IMR-90 (cell line): ENCODE results near the gene SPTSSA.

ENCODE experiments used
- CTCF ChIP-seq: conservative IDR thresholded peaks from 2 replicates; pipeline ENCODE4 v1.5.1; 2012; ENCODE audit warnings: mild to moderate bottlenecking, low read depth, low read length, improper control_type of control experiment
- ELK1 ChIP-seq: fragments of 150-350 bp; IDR thresholded peaks from 2 replicates; pipeline ENCODE4 v1.6.1; 2016; ENCODE audit warnings: low read depth, mild to moderate bottlenecking, low read length, moderate library complexity, borderline replicate concordance
- FOS ChIP-seq: fragments of 150-350 bp; IDR thresholded peaks from 2 replicates; pipeline ENCODE4 v1.6.1; 2016; ENCODE audit warnings: low read depth, low read length
- MAZ ChIP-seq: IDR thresholded peaks from 2 replicates; pipeline ENCODE4 v1.6.1; 2012; ENCODE audit warnings: low read depth, mild to moderate bottlenecking, low read length, improper control_type of control experiment, moderate library complexity, borderline replicate concordance
- MXI1 ChIP-seq: IDR thresholded peaks from 2 replicates; pipeline ENCODE4 v1.6.1; 2012; ENCODE audit warnings: low read depth, mild to moderate bottlenecking, low read length, moderate library complexity, borderline replicate concordance
- POLR2A ChIP-seq: IDR thresholded peaks from 2 replicates; pipeline ENCODE4 v1.6.1; 2012; ENCODE audit warnings: mild to moderate bottlenecking, low read depth, low read length
- RFX5 ChIP-seq: IDR thresholded peaks from 2 replicates; pipeline ENCODE4 v1.8.0; 2012; ENCODE audit warnings: low read depth, mild to moderate bottlenecking, low read length, moderate library complexity
- SMC3 ChIP-seq: fragments of 150-350 bp; IDR thresholded peaks from 2 replicates; pipeline ENCODE4 v1.6.1; 2016; ENCODE audit warnings: low read depth, mild to moderate bottlenecking, antibody characterized with exemption, low read length, moderate library complexity

DNA sequence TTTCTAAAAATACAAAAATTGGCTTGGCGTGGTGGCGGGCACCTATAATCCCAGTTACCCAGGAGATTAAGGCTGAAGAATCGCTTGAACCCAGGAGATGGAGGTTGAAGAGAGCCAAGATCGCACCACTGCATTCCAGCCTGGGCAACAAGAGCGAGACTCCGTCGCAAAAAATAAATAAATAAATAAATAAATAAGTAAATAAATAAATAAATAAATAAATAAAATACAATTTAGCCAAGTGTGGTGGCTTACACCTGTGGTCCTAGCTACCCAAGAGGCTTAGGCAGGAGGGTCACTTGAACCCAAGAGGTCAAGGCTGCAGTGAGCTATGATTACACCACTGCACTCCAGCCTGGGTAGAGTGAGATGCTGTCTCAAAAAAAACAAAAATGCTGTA lies 26.5 kb upstream of the SPTSSA start:
- TF ChIP-seq CTCF = no peak
- TF ChIP-seq POLR2A = no peak
- TF ChIP-seq MXI1 = no peak
- no peak for TF ChIP-seq ELK1
- no peak for TF ChIP-seq MAZ
- TF ChIP-seq RFX5 = no peak
- TF ChIP-seq SMC3 = no peak
- no peak for TF ChIP-seq FOS
